Suppressor macrophage treated with lipopolysaccharide for 1 hour (primary cell): ENCODE data around the gene SLC35E3.

Source experiments
- DNase-seq, 3 donors: peaks; one replicate each; pipeline ENCODE4 v3.0.0-alpha.2; 2020 to 2022

SLC35E3 gene

GRCh38 chr12:68771223-68771925 is 25.4 kb downstream of the SLC35E3 start:
- no peak for DNase-seq

DNA sequence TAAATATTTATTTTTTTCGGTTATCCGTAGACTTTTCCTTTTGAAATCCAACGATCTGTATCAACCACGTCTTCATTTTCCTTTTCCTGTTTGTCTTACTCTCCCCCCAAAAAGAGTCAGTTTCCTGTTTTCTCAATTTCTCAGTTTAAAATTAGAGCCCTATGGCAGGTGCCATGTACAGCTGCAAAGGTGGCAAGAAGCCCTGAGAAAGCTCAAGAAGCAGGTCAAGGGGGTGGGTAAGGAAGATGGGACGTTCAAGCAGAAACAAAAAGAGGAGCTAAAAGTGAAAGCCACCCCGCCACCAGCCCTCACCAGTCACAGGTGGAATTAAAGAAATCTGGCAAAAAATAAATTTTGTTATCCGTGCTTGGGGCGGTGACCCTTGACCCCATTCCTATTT is 26.7 kb downstream of the SLC35E3 start:
- no peak for DNase-seq

DNA sequence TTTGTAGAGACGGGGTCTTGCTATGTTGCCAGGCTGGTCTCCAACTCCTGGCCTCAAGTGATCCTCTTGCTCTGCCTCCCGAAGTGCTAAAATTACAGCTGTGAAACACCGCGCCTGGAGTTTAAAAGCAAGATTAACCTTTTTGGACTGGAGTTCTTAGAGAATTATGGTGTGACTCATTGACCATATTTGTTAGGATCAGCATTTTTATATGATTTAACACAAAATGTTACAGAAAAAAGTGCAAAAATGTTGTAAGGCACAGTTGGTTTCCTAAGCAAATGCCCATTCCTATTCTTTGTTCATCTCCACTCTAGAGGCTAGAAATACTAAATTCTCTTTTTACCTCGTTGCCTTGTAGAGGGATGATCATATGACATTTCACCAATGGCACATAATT is 27.6 kb downstream of the SLC35E3 start:
- DNase-seq = no peak

GRCh38 chr12:68775121-68775630 is 29.2 kb downstream of the SLC35E3 start:
- no peak for DNase-seq

DNA sequence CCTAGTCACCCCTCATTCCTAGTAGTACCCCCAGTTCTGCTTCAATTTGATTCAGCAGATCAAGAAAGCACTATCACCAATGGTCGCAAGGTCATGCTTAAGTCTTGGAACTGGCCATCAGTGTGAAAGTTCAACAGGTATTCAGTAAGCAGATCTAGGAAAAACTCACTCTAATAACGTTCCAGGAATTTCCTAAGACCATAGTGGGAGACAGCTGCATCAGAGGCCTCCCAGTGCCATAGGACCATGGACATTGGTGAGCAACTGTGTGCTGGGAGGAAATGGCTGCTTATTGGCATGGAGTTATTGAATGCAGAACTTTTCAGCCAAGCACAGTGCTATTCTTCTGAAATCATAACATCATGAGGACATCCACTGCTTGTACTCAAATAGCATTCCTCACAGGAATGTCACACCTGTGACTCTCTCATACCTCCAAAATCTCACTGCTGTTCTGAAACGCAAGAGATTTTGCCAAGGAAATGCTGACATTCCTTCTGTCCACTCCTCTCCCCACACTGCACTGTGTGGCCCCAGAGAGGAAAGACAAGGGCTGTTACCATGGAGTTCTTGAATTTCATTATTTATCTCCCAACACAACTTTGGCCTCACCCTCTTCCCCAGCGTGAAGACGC is 31.1 kb downstream of the SLC35E3 start:
- no peak for DNase-seq

GRCh38 chr12:68779280-68779679 is 33.3 kb downstream of the SLC35E3 start:
- no peak for DNase-seq

DNA sequence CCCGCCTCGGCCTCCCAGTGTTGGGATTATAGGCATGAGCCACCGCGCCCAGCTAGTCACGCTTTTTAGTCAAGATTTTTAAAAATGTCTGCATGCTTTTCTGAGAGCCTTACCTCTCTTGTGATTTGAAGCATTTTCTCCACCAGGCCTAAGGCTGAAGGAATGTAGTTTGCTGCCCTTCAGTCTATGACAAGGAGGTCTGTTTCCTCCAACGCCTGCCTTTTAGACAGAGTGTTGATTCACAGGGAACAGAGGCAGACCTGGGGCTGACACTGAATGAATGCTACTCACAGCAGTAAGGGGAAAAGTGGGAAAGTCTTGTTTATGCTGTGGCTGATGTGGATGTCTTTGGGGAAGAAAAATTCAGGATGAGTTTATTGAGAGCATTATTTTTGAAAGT is 34.8 kb downstream of the SLC35E3 start:
- no peak for DNase-seq

- DNase-seq = no peak
Observed at GRCh38 chr12:68781728-68782127, 35.8 kb downstream of the SLC35E3 start.

GRCh38 chr12:68784015-68784414 is 38.0 kb downstream of the SLC35E3 start:
- peak; percentile 79 to 85 (median 82) for DNase-seq

DNA sequence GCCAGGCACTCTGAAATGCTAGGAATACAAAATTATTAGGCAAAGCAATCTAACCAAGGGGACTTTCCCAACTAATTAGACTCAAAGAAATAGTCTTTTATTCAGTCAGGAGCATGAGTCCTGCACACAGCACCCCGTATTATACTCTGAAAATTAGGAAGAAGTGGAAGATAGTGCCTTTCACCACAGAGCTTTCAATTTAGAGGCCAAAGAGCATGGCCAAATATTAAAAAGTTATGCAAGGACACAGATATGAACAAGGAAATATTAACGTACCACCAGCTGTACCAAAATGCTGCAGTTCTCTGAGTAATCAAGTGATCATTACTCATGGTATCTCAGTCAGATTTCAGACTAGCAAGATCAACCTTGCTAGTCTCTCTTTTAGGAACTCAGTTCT is 39.4 kb downstream of the SLC35E3 start:
- peak; percentile 68 to 92 (median 89) for DNase-seq

GRCh38 chr12:68785823-68786222 is 39.8 kb downstream of the SLC35E3 start:
- DNase-seq = no peak

DNA sequence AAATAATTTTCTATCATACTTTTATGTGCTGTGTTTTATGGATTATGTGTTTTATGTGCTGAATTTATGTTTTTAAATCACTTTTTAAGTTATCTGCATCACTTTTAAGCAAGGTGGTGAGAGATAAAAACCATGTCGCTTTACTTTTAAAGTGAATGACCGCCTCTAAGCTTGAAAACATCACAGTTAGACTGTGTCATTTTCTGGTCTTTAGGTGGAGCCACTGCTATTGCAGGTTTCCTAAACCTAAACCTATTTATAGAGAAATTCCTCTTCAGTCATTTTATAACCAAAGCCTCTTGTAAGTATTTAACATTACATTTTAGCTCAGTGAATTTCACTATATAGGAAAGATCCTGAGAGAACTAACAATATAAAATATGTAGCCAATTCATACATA is 41.0 kb downstream of the SLC35E3 start:
- peak in 1 of 3 donors; percentile 28 for DNase-seq

DNA sequence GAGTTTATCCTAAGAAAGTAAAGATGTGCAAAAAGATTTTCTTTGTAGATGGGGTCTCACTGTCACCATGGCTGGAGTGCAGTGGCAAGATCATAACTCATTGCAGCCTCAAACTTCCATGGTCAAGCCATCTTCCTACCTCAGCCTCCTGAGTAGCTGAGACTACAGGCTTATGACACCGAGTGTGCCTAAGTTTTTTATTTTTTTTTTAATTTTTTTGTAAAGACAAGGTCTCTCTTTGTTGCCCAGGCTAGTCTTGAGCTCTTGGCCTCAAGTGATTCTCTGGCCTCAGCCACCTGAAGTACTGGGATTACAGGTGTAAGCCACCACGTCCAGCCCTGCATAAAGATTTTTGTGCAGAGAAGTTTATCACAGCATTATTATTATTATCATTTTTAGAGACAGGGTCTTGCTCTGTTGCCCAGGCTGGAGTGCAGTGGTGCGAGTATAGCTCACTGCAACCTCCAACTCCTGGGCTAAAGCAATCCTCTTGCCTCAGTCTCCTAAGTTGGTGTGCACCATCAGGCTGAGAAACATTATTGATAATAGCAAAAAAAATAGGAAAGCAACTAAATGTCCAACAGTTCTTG is 42.7 kb downstream of the SLC35E3 start:
- DNase-seq = no peak

DNA sequence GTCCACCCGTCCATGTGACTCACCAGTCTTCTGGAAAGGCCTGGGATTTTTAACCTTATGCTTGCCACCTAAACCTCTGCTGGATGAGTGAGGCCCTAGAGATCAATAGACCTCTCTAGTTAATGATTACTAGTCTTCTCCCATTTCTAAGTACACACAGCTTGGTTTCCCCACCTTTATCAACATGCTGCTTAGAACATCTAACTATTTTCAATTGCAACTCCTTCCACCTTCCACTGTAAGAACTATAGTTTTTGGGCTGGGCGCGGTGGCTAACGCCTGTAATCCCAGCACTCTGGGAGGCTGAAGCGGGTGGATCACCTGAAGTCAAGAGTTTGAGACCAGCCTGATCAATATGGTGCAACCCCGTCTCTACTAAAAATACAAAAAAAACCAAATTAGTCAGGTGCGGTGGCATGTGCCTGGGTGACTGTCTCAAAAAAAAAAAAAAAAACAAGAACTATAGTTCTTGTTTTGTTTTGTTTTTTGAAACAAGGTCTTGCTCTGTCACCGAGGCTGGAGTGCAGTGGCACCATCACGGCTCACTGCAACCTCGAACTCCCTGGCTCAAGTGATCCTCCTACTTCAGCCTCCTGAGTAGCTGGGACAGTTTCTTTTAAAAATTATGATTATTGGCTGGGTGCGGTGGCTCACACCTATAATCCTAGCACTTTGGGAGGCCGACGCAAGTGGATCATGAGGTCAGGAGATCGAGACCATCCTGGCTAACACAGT is 43.3 kb downstream of the SLC35E3 start:
- no peak for DNase-seq

- DNase-seq = no peak
Observed at GRCh38 chr12:68790081-68790951, 44.3 kb downstream of the SLC35E3 start.

GRCh38 chr12:68790952-68791234 is 44.9 kb downstream of the SLC35E3 start:
- DNase-seq = no peak

DNA sequence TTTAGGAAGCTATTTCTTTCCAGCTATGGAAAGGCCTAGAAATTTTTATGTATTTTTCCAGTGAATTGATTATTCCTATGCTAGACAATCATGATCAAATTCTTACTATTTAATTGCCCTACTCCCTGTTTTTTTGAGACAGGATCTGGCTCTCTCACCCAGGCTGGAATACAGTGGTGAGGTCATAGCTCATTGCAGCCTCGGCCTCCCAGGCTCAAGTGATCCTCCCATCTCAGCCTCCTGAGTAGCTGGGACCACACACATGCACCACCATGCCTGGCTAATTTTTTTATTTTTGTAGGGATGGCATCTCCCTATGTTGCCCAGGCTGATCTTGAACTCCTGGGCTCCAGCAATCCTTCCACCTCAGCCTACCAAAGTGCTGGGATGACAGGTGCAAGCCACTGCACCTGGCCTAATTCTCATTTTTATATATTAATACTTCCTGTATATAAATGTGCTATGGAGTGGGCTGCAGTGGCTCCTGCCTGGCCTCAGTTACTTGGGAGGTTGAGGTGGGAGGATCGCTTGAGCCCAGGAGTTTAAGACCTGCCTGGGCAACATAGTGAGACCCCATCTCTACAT is 46.0 kb downstream of the SLC35E3 start:
- no peak for DNase-seq

GRCh38 chr12:68792952-68793351 is 47.0 kb downstream of the SLC35E3 start:
- DNase-seq = peak; percentile 49 to 69 (median 66)

GRCh38 chr12:68793436-68793835 is 47.5 kb downstream of the SLC35E3 start:
- no peak for DNase-seq

DNA sequence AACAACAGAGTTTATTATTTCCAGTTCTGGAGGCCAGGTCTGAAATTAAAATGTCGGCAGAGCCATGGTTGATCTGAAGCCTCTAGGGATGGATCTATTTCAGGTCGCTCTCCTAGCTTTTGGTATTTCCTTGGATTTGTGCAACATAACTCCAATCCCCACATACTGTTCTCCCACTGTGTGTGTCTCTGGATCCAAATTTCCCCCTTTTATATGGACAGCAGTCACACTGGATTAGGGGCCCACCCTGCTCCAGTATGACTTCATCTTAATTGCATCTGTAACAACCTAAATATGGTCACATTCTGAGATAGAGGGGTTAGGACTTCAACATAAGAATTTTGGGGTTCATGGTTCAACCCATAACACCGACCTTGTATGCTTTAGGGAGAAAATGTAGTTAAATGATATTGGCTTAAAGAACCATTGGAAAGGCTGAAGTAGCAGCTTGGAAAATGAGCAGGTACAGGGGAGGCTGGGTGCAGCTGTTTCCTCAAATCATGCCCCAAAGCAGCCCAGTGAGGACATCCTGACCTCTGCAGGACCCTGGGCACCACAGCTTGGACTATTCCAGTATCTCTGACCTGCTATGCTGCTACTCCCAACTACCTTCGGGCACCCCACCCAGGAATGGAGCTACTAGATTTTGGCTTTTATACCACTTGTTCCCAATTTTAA is 48.1 kb downstream of the SLC35E3 start:
- DNase-seq = no peak

DNA sequence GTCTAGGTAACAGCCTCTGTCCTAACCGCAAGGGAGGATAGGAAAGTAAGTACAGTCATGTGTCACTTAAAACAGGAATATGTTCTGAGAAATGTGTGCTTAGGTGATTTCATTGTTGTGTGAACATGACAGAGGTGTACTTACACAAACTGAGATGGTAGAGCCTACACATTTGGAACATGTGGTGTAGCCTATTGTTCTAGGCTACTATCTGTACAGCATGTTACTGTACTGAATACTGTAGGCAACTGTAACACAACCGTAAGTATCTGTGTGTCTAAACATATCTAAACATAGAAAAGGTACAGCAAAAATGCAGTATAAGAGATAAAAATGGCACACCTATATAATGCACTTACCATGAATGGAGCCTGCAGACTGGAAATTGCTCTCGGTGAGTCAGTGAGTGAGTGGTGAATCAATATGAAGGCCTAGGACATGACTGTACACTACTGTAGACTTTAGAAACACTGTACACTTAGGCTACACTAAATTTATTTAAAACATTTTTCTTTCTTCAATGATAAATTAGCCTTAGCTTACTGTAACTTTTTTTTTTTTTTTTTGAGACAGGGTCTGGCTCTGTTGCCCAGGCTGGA is 48.8 kb downstream of the SLC35E3 start:
- no peak for DNase-seq
